ENCODE results near the gene DKKL1.
"Not testable (repeated sequence)": the region's sequence is repeated elsewhere in the genome, so short reads cannot be mapped to it uniquely, and the experiment has no call there.

The DKKL1 gene

DNA sequence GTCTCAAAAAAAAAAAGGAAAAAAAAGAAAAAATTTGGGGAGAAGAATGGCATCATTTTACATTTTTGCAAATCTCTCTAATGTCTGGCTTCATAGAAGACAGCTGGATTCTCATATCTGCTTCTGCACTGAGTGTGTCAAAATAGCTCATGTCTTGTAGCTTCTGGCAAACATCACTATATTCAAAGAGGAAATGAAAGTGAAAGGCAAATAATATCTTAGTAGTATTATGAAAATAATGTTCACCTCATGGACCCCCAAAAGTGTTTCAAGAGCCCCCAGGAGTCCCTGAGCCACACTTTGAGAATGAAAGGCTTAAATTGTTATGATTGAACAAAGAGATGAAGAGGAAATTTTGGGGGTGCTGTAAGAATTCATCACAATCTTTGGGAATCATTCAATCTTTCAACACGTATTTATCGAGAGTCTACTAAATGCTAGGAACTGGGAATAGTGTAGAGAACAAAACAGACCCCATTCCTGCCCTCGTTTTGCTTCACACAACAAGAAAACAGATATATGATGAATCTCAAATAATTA lies 37.4 kb upstream of the DKKL1 start:
- H3K27ac ChIP-seq: no peak overlapping the region
- TF ChIP-seq CTCF (IDR thresholded peaks at IDR 0.05): no peak

GRCh38 chr19:49327878-49328544 lies 35.7 kb upstream of the DKKL1 start:
- H3K4me1 ChIP-seq (ENCODE audit: control insufficient read depth in 1 of 2, insufficient read depth in 1 of 2, low read depth in 1 of 2, low read length in 1 of 2): peaks cover 16 to 17% of the 10 kb centered on the region in 2 experiments

More for the DNA sequence above, 37.4 kb upstream of the DKKL1 start:
- no peak overlapping the region for H3K4me3 ChIP-seq (ENCODE audit: low read depth in 1 of 2, low read length in 1 of 2)
- H3K27me3 ChIP-seq: no peaks in the 10 kb centered on the region
- H3K4me1 ChIP-seq (ENCODE audit: control insufficient read depth in 1 of 2, insufficient read depth in 1 of 2, low read depth in 1 of 2, low read length in 1 of 2): no peaks in the 10 kb centered on the region
- peaks cover 3% of the 10 kb centered on the region for H3K36me3 ChIP-seq
- H3K9me3 ChIP-seq: no peaks in the 10 kb centered on the region

GRCh38 chr19:49328741-49329140 lies 34.9 kb upstream of the DKKL1 start:
- H3K4me3 ChIP-seq (ENCODE audit: low read depth in 1 of 2, low read length in 1 of 2): no peak overlapping the region
- H3K4me1 ChIP-seq (ENCODE audit: control insufficient read depth in 1 of 2, insufficient read depth in 1 of 2, low read depth in 1 of 2, low read length in 1 of 2): peaks cover 23 to 24% of the 10 kb centered on the region in 2 experiments
- TF ChIP-seq CTCF (IDR thresholded peaks at IDR 0.05): no peak
- H3K9me3 ChIP-seq: no peaks in the 10 kb centered on the region
- H3K36me3 ChIP-seq: no peaks in the 10 kb centered on the region
- H3K27me3 ChIP-seq: no peaks in the 10 kb centered on the region
- H3K27ac ChIP-seq: no peak overlapping the region

More at GRCh38 chr19:49327878-49328544, 35.7 kb upstream of the DKKL1 start:
- no peaks in the 10 kb centered on the region for H3K36me3 ChIP-seq
- no peak overlapping the region for H3K27ac ChIP-seq
- no peaks in the 10 kb centered on the region for H3K9me3 ChIP-seq
- TF ChIP-seq CTCF (IDR thresholded peaks at IDR 0.05): peak; percentile 80
- H3K27me3 ChIP-seq: no peaks in the 10 kb centered on the region
- H3K4me3 ChIP-seq (ENCODE audit: low read depth in 1 of 2, low read length in 1 of 2): no peak overlapping the region

DNA sequence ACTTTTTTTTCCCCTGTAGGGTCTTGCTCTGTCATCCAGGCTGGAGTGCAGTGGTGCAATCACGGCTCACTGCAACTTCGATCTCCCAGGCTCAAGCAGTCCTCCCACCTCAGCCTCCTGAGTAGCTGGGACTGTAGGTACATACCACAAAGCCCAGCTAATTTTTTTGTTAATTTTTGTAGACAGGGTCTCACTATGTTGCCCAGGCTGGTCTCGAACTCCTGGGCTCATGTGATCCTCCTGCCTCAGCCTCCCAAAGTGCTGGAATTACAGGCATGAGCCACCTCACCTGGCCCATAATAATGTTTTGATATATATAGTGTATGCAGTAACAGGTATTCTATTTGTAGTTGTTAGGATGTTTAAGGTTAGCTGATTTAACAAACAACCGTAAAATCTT lies 32.5 kb upstream of the DKKL1 start:
- not testable (repeated sequence) for H3K36me3 ChIP-seq; H3K9me3 ChIP-seq; H3K27me3 ChIP-seq; H3K4me3 ChIP-seq (ENCODE audit: low read depth in 1 of 2, low read length in 1 of 2)
- H3K4me1 ChIP-seq (ENCODE audit: control insufficient read depth in 1 of 2, insufficient read depth in 1 of 2, low read depth in 1 of 2, low read length in 1 of 2): peaks cover 45 to 46% of the 10 kb centered on the region in 2 experiments
- H3K27ac ChIP-seq: peak overlapping the region; percentile 94

- peak overlapping the region; percentile 94 for H3K27ac ChIP-seq
- no peaks in the 10 kb centered on the region for H3K9me3 ChIP-seq
- no peaks in the 10 kb centered on the region for H3K27me3 ChIP-seq
- no peaks in the 10 kb centered on the region for H3K36me3 ChIP-seq
- peaks cover 50 to 51% of the 10 kb centered on the region in 2 experiments for H3K4me1 ChIP-seq (ENCODE audit: control insufficient read depth in 1 of 2, insufficient read depth in 1 of 2, low read depth in 1 of 2, low read length in 1 of 2)
- no peak for TF ChIP-seq CTCF (IDR thresholded peaks at IDR 0.05)
- no peak overlapping the region for H3K4me3 ChIP-seq (ENCODE audit: low read depth in 1 of 2, low read length in 1 of 2)
These were observed 32.0 kb upstream of the DKKL1 start for GRCh38 chr19:49331616-49332055.

GRCh38 chr19:49332691-49333417 lies 30.8 kb upstream of the DKKL1 start:
- Histone ChIP-seq H3K36me3 (peaks cover 12% of the 10 kb centered on the region), H3K27ac (peak overlapping the region; percentile 94), H3K4me3 (ENCODE audit: low read depth in 1 of 2, low read length in 1 of 2) (peak overlapping the region; percentile 83 to 96), H3K4me1 (ENCODE audit: control insufficient read depth in 1 of 2, insufficient read depth in 1 of 2, low read depth in 1 of 2, low read length in 1 of 2) (peaks cover 58 to 62% of the 10 kb centered on the region in 2 experiments)
- H3K9me3 ChIP-seq, H3K27me3 ChIP-seq: not testable (repeated sequence)
